Measurements from ENCODE around the gene TTC8. TPM values are rescaled to one million over a fixed set of nuclear protein-coding genes. Genes with fewer than 3 reads are reported as not detected.

The TTC8 gene
- total and polyA plus RNA-seq, 4 donors, result 7.3 to 11.7 (median 10.4) TPM

DNA sequence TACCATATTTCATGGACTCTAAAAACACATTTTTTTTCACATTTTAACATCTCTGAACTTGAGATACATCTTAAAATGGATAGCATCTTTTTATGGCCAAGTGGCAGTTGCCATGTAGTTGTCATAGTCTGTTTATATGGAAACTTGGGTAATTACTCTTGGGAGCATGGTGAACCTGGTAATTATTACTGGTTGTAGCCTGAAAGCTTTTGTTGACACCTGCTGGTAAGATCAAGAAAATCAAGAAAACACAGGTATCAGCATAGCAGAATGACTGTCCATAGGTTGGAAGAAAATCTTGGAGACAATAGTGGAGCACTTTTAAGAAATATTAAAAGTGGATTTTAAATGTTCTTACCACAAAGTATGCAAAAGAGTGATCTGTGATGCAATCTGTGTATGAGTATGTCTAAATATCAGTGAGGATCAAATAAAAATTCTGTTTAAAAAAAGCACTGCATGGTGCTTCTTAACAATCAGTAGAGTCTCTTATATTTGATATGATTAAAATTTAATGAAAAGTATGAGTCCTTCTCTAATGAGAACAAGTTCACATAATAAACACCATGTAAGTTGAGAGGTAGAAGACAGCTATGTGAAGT, 44.2 kb downstream of the TTC8 start:
- no peak for TF ChIP-seq NR2F2 (IDR thresholded peaks at IDR 0.05)
- TF ChIP-seq YY1 (IDR thresholded peaks at IDR 0.05), result no peak
- TF ChIP-seq FOXA2 (IDR thresholded peaks at IDR 0.05), result no peak
- TF ChIP-seq EGR1 (IDR thresholded peaks at IDR 0.05; ENCODE audit: low read depth in 2 of 2), result no peak
- no peak for TF ChIP-seq FOXA1 (IDR thresholded peaks at IDR 0.05)
- TF ChIP-seq RAD21 (IDR thresholded peaks at IDR 0.05), result peak; percentile 85 to 86
- TF ChIP-seq JUND (IDR thresholded peaks at IDR 0.05), result no peak
- no peak for TF ChIP-seq TAF1 (conservative IDR thresholded peaks at IDR 0.05)
- TF ChIP-seq ZBTB33 (IDR thresholded peaks at IDR 0.05), result no peak
- TF ChIP-seq CTCF (IDR thresholded peaks at IDR 0.05; ENCODE audit: low read depth, low read length, missing input control), result peak; percentile 45
- TF ChIP-seq GABPA (IDR thresholded peaks at IDR 0.05 in 1 of 2, conservative IDR thresholded peaks at IDR 0.05 in 1 of 2), result no peak
- peaks cover 5 to 17% (median 10%) of the 10 kb centered on the region in 4 donors for H3K36me3 ChIP-seq (ENCODE audit: control insufficient read depth in 4 of 4, insufficient read depth in 3 of 4, low read depth in 1 of 4, low read length in 3 of 4)
- no peak overlapping the region for H3K27ac ChIP-seq (ENCODE audit: low read depth in 1 of 2, low read length in 2 of 2)
- H3K4me3 ChIP-seq (ENCODE audit: low read depth in 1 of 3, low read length in 3 of 3), result no peak overlapping the region
- H3K9ac ChIP-seq (ENCODE audit: low read depth in 1 of 2, low read length in 2 of 2), result no peak overlapping the region
- no peaks in the 10 kb centered on the region for H3K9me3 ChIP-seq (ENCODE audit: control insufficient read depth in 4 of 4, low read length in 3 of 4)
- no peak for DNase-seq (ENCODE audit: low spot score)
- H3K4me1 ChIP-seq (ENCODE audit: control insufficient read depth in 4 of 4, insufficient read depth in 4 of 4, low read length in 3 of 4), result no peaks in the 10 kb centered on the region
- no peaks in the 10 kb centered on the region for H3K27me3 ChIP-seq (ENCODE audit: control insufficient read depth in 4 of 4, insufficient read depth in 4 of 4, low read length in 3 of 4)

DNA sequence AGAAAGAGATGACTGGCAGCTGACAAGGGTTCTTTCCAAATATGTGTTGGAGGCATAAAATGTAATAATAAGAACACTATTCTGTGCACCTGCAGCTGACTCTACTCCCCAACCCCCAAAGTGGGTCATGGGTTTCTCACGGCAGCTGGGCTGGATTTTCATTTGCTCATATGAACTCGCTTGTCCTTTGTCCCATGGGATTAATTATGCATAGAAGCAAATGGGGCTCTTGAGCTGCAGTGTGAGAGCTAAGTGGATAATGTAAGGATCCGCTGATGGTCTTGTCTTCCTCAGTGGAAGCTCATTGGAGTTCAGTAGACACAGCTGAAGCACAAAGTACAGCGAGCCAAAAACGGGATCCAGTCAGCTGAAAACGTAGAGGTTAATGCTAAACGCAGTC, 46.3 kb downstream of the TTC8 start:
- no peak overlapping the region for H3K9ac ChIP-seq (ENCODE audit: low read depth in 1 of 2, low read length in 2 of 2)
- no peak overlapping the region for H3K4me3 ChIP-seq (ENCODE audit: low read depth in 1 of 3, low read length in 3 of 3)
- 94% methylated on average over 7 of the region's 7 CpGs for WGBS
- H3K27ac ChIP-seq (ENCODE audit: low read depth in 1 of 2, low read length in 2 of 2), result no peak overlapping the region
- H3K36me3 ChIP-seq (ENCODE audit: control insufficient read depth in 4 of 4, insufficient read depth in 3 of 4, low read depth in 1 of 4, low read length in 3 of 4), result peaks cover 5 to 19% (median 10%) of the 10 kb centered on the region in 4 donors
- TF ChIP-seq YY1 (IDR thresholded peaks at IDR 0.05), result no peak
- no peak for TF ChIP-seq GABPA (IDR thresholded peaks at IDR 0.05 in 1 of 2, conservative IDR thresholded peaks at IDR 0.05 in 1 of 2)
- TF ChIP-seq MAX (IDR thresholded peaks at IDR 0.05), result no peak
- TF ChIP-seq HNF4A (conservative IDR thresholded peaks at IDR 0.05), result no peak
- no peak for TF ChIP-seq NR2F2 (IDR thresholded peaks at IDR 0.05)
- TF ChIP-seq ATF3 (IDR thresholded peaks at IDR 0.05), result no peak
- TF ChIP-seq RAD21 (IDR thresholded peaks at IDR 0.05), result no peak
- TF ChIP-seq FOXA2 (IDR thresholded peaks at IDR 0.05), result no peak
- TF ChIP-seq, protein P1, sequence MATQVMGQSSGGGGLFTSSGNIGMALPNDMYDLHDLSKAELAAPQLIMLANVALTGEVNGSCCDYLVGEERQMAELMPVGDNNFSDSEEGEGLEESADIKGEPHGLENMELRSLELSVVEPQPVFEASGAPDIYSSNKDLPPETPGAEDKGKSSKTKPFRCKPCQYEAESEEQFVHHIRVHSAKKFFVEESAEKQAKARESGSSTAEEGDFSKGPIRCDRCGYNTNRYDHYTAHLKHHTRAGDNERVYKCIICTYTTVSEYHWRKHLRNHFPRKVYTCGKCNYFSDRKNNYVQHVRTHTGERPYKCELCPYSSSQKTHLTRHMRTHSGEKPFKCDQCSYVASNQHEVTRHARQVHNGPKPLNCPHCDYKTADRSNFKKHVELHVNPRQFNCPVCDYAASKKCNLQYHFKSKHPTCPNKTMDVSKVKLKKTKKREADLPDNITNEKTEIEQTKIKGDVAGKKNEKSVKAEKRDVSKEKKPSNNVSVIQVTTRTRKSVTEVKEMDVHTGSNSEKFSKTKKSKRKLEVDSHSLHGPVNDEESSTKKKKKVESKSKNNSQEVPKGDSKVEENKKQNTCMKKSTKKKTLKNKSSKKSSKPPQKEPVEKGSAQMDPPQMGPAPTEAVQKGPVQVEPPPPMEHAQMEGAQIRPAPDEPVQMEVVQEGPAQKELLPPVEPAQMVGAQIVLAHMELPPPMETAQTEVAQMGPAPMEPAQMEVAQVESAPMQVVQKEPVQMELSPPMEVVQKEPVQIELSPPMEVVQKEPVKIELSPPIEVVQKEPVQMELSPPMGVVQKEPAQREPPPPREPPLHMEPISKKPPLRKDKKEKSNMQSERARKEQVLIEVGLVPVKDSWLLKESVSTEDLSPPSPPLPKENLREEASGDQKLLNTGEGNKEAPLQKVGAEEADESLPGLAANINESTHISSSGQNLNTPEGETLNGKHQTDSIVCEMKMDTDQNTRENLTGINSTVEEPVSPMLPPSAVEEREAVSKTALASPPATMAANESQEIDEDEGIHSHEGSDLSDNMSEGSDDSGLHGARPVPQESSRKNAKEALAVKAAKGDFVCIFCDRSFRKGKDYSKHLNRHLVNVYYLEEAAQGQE (IDR thresholded peaks at IDR 0.05), result no peak
- TF ChIP-seq EGR1 (IDR thresholded peaks at IDR 0.05; ENCODE audit: low read depth in 2 of 2), result no peak
- TF ChIP-seq TAF1 (conservative IDR thresholded peaks at IDR 0.05), result no peak
- H3K9me3 ChIP-seq (ENCODE audit: control insufficient read depth in 4 of 4, low read length in 3 of 4), result no peaks in the 10 kb centered on the region
- no peaks in the 10 kb centered on the region for H3K27me3 ChIP-seq (ENCODE audit: control insufficient read depth in 4 of 4, insufficient read depth in 4 of 4, low read length in 3 of 4)
- DNase-seq (ENCODE audit: low spot score), result no peak
- H3K4me1 ChIP-seq (ENCODE audit: control insufficient read depth in 4 of 4, insufficient read depth in 4 of 4, low read length in 3 of 4), result no peaks in the 10 kb centered on the region

Measured in liver (tissue), 9 donors.